SK-N-MC (cell line): ENCODE data around the gene ULK4.
"Not testable (repeated sequence)": the region's sequence is repeated elsewhere in the genome, so short reads cannot be mapped to it uniquely, and the experiment has no call there.

Experiments
- DNase-seq: peaks from one replicate; pipeline ENCODE4 v3.0.0-alpha.2; 2011; ENCODE audit warnings: low read depth, low spot score
- H3K27ac ChIP-seq: fragments of 200-600 bp; sonication (generic); 2 replicates; pipeline ENCODE4 v1.5.1; 2016; ENCODE audit warnings: mixed run types
- H3K36me3 ChIP-seq: fragments of 200-600 bp; sonication (generic); 2 replicates; pipeline ENCODE4 v1.6.1; 2017; ENCODE audit warnings: antibody characterized with exemption, low read length, mixed read lengths; ENCODE audit not compliant: insufficient read depth
- H3K4me3 ChIP-seq: fragments of 200-600 bp; sonication (generic); 2 replicates; pipeline ENCODE4 v1.5.1; 2016
- H3K9ac ChIP-seq: fragments of 200-600 bp; sonication (generic); 2 replicates; pipeline ENCODE4 v1.8.0; 2017; ENCODE audit warnings: mixed run types, mixed read lengths; ENCODE audit not compliant: insufficient read length
- H3K9me3 ChIP-seq: fragments of 200-600 bp; sonication (generic); 2 replicates; pipeline ENCODE4 v1.6.1; 2017; ENCODE audit warnings: low read depth, mild to moderate bottlenecking, antibody characterized with exemption, low read length, moderate library complexity, mixed read lengths
- EZH2 ChIP-seq: fragments of 200-600 bp; sonication (generic); IDR thresholded peaks from one replicate; pipeline ENCODE4 v1.6.1; 2017; ENCODE audit warnings: antibody characterized with exemption
- FOXP2 ChIP-seq: optimal IDR thresholded peaks from 2 replicates; pipeline ENCODE3; 2011; ENCODE audit warnings: mild to moderate bottlenecking, moderate library complexity; ENCODE audit not compliant: insufficient read depth; ENCODE audit errors: extremely low read length, control extremely low read depth
- POLR2AphosphoS5 ChIP-seq: IDR thresholded peaks from 2 replicates; pipeline ENCODE4 v1.6.1; 2012; ENCODE audit warnings: mild to moderate bottlenecking, low read depth, low read length, borderline replicate concordance

Gene ULK4

DNA sequence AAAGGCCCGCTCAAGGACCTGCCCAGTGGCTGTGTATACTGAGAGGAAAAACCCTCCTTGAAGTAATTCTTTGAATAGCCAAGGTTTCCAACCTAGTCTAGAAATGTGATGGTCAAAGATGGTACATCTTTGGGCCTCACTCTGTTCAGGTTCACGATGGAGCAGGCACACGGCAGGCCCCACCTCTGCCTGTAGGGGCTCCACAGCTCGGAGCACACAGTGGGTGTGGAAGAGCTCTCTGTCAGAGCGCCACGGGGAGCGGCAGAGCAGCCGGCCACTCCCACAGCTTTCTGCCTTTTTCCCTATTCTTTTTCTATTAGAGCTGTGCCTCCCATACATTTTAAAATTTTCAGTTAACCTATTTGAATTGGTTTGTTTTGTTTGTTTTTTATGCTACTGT is 673.1 kb downstream of the ULK4 start:
- H3K9me3 ChIP-seq, result no peaks in the 10 kb centered on the region
- no peak for DNase-seq
- H3K4me3 ChIP-seq, result no peak overlapping the region
- no peak for TF ChIP-seq EZH2
- no peak for TF ChIP-seq FOXP2
- no peak for TF ChIP-seq POLR2AphosphoS5
- H3K27ac ChIP-seq, result no peak overlapping the region
- H3K9ac ChIP-seq, result no peak overlapping the region
- H3K36me3 ChIP-seq, result no peaks in the 10 kb centered on the region

DNA sequence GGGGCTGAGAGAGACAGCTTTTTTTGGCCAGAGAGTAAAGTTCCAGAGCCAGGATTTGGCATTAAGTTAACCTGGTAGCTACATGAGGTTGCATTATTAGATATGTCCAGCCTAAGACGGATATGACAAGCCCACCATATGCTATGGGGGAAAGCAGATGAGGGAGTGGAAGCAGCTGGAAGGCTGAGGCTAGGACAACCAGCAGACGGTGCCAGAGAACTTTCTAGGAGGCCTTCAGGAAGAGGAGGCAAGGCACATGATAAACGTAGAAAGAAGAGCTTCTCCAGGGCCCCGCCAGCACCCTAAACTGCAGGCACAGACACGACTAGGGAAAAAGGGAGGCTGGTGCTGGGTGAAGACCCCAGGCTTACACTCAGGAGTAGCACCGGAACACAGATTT is 675.6 kb downstream of the ULK4 start:
- TF ChIP-seq POLR2AphosphoS5 (no peak), FOXP2 (no peak), EZH2 (no peak)
- Histone ChIP-seq H3K4me3 (no peak overlapping the region), H3K9ac (no peak overlapping the region), H3K36me3 (no peaks in the 10 kb centered on the region), H3K27ac (no peak overlapping the region), H3K9me3 (no peaks in the 10 kb centered on the region)
- no peak for DNase-seq

DNA sequence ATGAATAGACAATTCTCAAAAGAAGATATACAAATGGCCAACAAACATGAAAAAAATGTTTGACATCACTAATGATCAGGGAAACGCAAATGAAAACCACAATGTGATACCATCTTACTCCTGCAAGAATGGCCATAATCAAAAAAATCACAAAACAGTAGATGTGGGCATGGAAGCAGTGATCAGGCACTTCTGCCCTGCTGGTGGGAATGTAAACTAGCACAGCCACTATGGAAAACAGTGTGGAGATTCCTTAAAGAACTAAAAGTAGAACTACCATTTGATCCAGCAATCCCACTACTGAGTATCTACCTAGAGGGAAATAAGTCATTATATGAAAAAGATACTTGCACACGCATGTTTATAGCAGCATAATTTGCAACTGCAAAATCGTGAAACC is 677.0 kb downstream of the ULK4 start:
- not testable (repeated sequence) for H3K9me3 ChIP-seq, H3K36me3 ChIP-seq, H3K27ac ChIP-seq, H3K9ac ChIP-seq, DNase-seq, H3K4me3 ChIP-seq

DNA sequence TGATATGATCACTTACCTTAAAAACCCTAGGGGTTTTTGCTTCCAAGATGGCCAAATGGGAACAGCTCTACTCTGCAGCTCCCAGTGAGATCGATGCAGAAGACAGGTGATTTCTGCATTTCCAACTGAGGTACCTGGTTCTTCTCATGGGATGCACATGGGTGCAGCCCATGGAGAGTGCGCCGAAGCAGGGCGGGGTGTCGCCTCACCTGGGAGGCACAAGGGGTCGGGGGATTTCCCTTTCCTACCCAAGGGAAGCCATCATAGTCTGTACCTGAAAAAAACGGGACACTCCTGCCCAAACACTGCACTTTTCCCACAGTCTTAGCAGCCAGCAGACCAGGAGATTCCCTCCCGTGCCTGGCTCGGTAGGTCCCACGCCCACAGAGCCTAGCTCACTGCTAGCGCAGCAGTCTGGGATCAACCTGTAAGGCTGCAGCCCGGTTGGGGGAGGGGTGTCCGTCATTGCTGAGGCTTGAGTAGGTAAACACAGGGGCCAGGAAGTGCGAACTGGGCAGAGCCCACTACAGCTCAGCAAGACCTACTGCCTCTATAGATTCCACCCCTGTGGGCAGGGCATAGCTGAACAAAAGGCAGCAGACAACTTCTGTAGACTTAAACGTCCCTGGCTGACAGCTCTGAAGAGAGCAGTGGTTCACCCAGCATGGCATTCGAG is 684.0 kb downstream of the ULK4 start:
- Histone ChIP-seq H3K9ac (no peak overlapping the region), H3K36me3 (no peaks in the 10 kb centered on the region), H3K27ac (no peak overlapping the region), H3K4me3 (no peak overlapping the region), H3K9me3 (no peaks in the 10 kb centered on the region)
- no peak for DNase-seq
- no peak for TF ChIP-seq EZH2
- no peak for TF ChIP-seq FOXP2
- TF ChIP-seq POLR2AphosphoS5, result no peak

DNA sequence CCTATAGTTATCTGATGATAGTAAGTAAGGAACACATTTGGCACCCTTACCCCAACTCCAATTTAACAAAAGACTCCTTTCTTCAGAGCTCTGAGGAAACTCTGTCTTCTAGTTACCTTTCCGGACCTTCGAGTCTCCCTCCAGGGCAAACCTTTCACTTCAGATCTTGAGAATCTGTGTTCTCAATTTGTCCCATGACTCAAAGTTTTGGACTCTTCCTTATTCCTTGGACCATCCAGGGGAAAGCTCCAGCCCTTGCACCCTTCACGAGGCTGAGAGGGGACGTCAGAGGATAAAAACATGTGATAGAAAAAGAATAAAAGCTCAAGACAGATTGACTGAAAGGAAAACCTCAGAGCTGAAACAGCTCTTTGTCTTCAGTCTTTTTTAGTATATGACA is 685.7 kb downstream of the ULK4 start:
- Histone ChIP-seq H3K27ac (no peak overlapping the region), H3K4me3 (no peak overlapping the region), H3K9me3 (no peaks in the 10 kb centered on the region), H3K9ac (no peak overlapping the region), H3K36me3 (no peaks in the 10 kb centered on the region)
- TF ChIP-seq EZH2 (no peak), FOXP2 (no peak), POLR2AphosphoS5 (no peak)
- no peak for DNase-seq

DNA sequence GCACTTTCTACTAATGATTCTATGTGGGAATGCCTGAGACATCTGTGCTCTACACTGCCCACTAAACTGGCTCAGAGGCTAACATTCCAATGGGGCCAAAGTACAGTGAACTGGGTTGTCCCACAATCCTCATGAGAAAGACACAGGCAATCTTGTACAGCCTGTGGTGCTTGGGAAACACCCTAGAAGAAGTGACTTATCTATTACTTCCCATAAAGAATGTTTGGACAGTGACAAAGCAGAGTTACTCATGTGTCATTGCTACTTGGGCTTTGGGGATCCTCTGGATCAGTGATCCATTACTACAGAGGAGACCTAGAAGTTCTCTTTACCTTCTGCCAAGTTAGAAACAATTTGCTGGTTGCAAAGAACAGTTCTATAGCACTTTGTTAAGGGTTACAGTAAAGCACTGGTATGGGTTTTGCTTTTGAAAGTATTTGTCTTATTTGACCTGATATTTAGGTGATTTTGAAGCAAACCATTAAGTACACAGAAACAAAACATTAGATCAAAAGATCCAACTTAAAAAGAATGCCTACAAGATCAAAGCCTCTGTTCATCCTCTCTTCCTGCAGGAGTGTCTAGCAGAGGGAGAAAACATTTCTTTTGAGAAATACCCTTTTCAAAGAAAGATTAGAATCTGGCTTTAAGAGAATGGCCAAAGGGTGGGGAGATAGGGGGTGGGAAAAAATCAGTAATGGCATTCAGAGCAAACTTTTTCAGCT is 686.8 kb downstream of the ULK4 start:
- Histone ChIP-seq H3K36me3 (no peaks in the 10 kb centered on the region), H3K9me3 (no peaks in the 10 kb centered on the region), H3K4me3 (no peak overlapping the region), H3K27ac (no peak overlapping the region), H3K9ac (no peak overlapping the region)
- TF ChIP-seq FOXP2 (no peak), EZH2 (no peak)
- no peak for DNase-seq

DNA sequence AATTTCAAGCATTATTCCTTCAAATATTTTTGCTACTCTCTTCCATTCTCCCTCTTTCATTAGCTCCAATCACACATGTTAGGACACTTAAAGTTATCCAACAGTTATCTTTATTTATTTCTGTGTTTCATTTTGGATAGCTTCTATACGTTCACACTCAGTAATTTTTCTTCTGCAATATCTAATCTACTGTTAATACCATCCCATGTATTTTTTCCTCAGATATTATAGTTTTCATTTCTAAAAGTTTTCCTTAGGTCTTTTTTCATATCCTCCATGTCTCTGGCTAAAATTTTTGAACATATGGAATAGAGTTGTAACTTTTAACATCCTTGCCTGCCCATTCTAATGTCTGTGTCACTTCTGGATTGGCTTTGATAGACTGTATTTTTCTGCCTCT is 689.2 kb downstream of the ULK4 start:
- no peak for TF ChIP-seq FOXP2
- TF ChIP-seq EZH2, result no peak
- H3K9me3 ChIP-seq, result no peaks in the 10 kb centered on the region
- no peaks in the 10 kb centered on the region for H3K36me3 ChIP-seq
- no peak overlapping the region for H3K4me3 ChIP-seq
- no peak overlapping the region for H3K27ac ChIP-seq
- DNase-seq, result no peak
- no peak overlapping the region for H3K9ac ChIP-seq

DNA sequence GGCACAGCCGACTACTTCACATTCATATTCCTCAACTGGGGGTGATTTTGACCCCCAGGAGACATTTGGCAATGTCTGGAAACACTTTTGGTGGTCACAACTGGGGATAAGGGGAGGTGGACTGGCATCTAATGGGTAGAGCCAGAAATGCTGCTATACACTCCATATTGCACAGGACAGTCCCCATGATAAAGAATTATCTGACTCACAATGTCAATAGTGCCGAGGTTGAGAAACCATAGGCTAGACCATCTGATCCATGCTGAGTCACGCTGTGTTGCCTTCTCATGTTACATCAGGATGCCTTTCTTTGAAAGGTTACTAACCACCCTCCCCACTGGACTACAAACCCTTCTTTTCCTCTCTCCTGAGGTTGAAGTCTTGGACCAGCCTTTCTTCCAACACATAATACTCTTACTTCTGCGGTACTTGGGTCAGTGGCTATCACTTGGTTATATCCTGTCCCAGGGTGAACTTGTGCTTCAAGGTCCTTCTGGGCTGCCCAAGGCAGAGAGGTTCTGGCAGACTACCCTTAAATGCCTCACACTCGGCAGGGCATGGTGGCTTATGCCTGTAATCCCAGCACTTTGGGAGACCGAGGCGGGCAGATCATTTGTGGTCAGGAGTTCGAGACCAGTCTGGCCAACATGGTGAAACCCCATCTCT is 693.8 kb downstream of the ULK4 start:
- Histone ChIP-seq H3K9ac (no peak overlapping the region), H3K36me3 (no peaks in the 10 kb centered on the region), H3K4me3 (no peak overlapping the region), H3K27ac (no peak overlapping the region), H3K9me3 (no peaks in the 10 kb centered on the region)
- no peak for DNase-seq
- no peak for TF ChIP-seq POLR2AphosphoS5
- no peak for TF ChIP-seq EZH2
- no peak for TF ChIP-seq FOXP2
